Osteoblast (primary cell): ENCODE results near the gene COL20A1. TPM values are rescaled to one million over a fixed set of nuclear protein-coding genes. Genes with fewer than 3 reads are reported as not detected.
"Not testable (repeated sequence)": the region's sequence is repeated elsewhere in the genome, so short reads cannot be mapped to it uniquely, and the experiment has no call there.

Experiments used
- DNase-seq: peaks from one replicate; pipeline ENCODE4 v3.0.0; 2011; ENCODE audit warnings: low spot score, mixed read lengths; ENCODE audit not compliant: insufficient read length; ENCODE audit errors: missing footprints
- H2AFZ ChIP-seq: 2 replicates; pipeline ENCODE4 v1.6.0; 2011; ENCODE audit warnings: mild to moderate bottlenecking, low read length
- H3K27ac ChIP-seq: 2 replicates; pipeline ENCODE4 v1.5.1; 2011; ENCODE audit warnings: mild to moderate bottlenecking, low read depth, low read length, moderate library complexity
- H3K27me3 ChIP-seq: 2 replicates; pipeline ENCODE4 v1.6.0; 2012; ENCODE audit warnings: mild to moderate bottlenecking, control low read depth, inconsistent platforms, low read length, moderate library complexity; ENCODE audit not compliant: insufficient read depth
- H3K36me3 ChIP-seq: 2 replicates; pipeline ENCODE4 v1.5.1; 2011; ENCODE audit warnings: mild to moderate bottlenecking, low read length, control low read depth, moderate library complexity; ENCODE audit not compliant: insufficient read depth
- H3K4me1 ChIP-seq: 2 replicates; pipeline ENCODE4 v1.5.1; 2011; ENCODE audit warnings: mild to moderate bottlenecking, low read length, control low read depth, moderate library complexity; ENCODE audit not compliant: insufficient read depth
- H3K4me2 ChIP-seq: 2 replicates; pipeline ENCODE4 v1.6.0; 2011; ENCODE audit warnings: mild to moderate bottlenecking, low read length; ENCODE audit not compliant: insufficient read depth
- H3K4me3 ChIP-seq: fragments of 200-600 bp; sonication (generic); 3 replicates; pipeline ENCODE4 v1.5.1; 2012; ENCODE audit warnings: mild to moderate bottlenecking, low read length, inconsistent platforms; ENCODE audit not compliant: insufficient read depth
- H3K79me2 ChIP-seq: 2 replicates; pipeline ENCODE4 v1.6.0; 2012; ENCODE audit warnings: mild to moderate bottlenecking, low read length, control low read depth, inconsistent platforms; ENCODE audit not compliant: insufficient read depth
- H3K9me3 ChIP-seq: 2 replicates; pipeline ENCODE4 v1.5.1; 2011; ENCODE audit warnings: low read depth, low read length, control low read depth
- H4K20me1 ChIP-seq: 2 replicates; pipeline ENCODE4 v1.6.0; 2012; ENCODE audit warnings: mild to moderate bottlenecking, low read length, control low read depth; ENCODE audit not compliant: insufficient read depth
- total RNA-seq: library from RNA; depleted of rRNA; stranded (reverse); fragments of >200 nt; gene quantifications from 2 replicates; pipeline ENCODE4 v1.2.3, GENCODE V29; 2012
- TF ChIP-seq, protein P1 (sequence below): IDR thresholded peaks from 2 replicates; pipeline ENCODE4 v1.5.1; 2011; ENCODE audit warnings: mild to moderate bottlenecking, low read depth, low read length, moderate library complexity; ENCODE audit errors: extremely low read depth

COL20A1 gene
- total RNA-seq, 1 donor: not detected

DNA sequence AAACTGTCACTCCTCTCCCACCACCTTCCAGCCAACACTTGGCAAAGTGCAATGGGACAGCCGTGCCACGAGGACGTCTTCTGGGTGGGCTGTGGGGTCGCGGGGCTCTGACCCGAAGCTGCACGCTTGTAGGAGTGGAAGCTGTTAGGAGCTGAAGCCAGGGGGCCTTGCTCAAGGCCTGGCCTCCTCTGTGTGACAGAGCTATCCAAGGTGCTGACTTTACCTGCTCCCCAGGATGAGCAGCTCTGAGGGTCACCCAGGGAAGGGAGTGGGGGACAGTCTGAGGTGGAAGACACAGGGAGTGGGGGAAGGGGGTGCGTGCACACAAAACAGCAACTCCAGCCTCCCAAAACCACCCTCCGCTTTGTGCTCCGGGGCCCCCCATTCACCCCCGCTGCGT is 85.6 kb downstream of the COL20A1 start:
- TF ChIP-seq, protein P1, sequence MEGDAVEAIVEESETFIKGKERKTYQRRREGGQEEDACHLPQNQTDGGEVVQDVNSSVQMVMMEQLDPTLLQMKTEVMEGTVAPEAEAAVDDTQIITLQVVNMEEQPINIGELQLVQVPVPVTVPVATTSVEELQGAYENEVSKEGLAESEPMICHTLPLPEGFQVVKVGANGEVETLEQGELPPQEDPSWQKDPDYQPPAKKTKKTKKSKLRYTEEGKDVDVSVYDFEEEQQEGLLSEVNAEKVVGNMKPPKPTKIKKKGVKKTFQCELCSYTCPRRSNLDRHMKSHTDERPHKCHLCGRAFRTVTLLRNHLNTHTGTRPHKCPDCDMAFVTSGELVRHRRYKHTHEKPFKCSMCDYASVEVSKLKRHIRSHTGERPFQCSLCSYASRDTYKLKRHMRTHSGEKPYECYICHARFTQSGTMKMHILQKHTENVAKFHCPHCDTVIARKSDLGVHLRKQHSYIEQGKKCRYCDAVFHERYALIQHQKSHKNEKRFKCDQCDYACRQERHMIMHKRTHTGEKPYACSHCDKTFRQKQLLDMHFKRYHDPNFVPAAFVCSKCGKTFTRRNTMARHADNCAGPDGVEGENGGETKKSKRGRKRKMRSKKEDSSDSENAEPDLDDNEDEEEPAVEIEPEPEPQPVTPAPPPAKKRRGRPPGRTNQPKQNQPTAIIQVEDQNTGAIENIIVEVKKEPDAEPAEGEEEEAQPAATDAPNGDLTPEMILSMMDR: no peak
- Histone ChIP-seq H3K9me3 (no peaks in the 10 kb centered on the region), H3K4me2 (no peak overlapping the region), H3K4me3 (no peak overlapping the region), H3K27me3 (peaks cover 4% of the 10 kb centered on the region), H3K36me3 (no peaks in the 10 kb centered on the region), H4K20me1 (peaks cover 5% of the 10 kb centered on the region), H3K79me2 (no peaks in the 10 kb centered on the region), H2AFZ (no peak overlapping the region), H3K4me1 (no peaks in the 10 kb centered on the region), H3K27ac (no peak overlapping the region)
- DNase-seq: no peak

DNA sequence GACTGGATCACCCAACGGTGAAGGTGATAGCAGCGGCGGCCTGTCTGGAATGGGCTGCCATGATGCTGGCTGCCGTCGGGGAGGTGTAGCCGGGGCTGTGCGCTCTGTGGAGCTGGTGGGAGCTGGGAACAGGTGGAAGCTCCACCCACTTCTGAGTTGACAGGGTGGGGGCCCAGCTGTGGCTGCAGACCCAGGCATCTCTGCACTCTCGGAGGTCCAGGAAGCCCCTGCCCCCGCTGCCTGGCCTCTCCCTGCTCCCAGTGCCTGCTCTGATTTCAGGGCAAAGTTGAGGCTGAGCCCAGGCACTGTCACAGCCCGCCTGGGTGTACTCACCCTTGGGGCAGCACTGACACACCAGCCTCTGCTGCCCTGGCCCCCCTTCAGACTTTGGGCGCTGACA is 86.3 kb downstream of the COL20A1 start:
- DNase-seq: no peak
- H2AFZ ChIP-seq: no peak overlapping the region
- no peaks in the 10 kb centered on the region for H3K9me3 ChIP-seq
- TF ChIP-seq, protein P1: no peak
- no peak overlapping the region for H3K4me2 ChIP-seq
- H3K79me2 ChIP-seq: no peaks in the 10 kb centered on the region
- no peaks in the 10 kb centered on the region for H3K36me3 ChIP-seq
- H3K27ac ChIP-seq: no peak overlapping the region
- H3K27me3 ChIP-seq: peaks cover 4% of the 10 kb centered on the region
- no peaks in the 10 kb centered on the region for H3K4me1 ChIP-seq
- H3K4me3 ChIP-seq: no peak overlapping the region
- H4K20me1 ChIP-seq: peaks cover 5% of the 10 kb centered on the region

DNA sequence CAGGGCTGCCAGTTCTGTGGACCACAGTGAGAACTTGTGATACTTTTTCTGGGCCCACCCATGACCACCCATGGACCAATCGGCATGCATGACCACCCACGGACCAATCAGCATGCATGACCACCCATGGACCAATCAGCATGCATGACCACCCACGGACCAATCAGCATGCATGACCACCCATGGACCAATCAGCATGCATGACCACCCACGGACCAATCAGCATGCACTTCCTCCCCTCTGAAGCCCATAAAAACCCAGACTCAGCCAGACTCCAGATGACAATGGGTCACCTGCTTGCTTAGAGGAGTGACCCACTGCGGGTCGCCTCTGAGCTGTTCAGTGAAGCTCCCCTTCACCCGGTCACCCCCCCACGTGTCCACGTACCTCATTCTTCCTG is 86.9 kb downstream of the COL20A1 start:
- H3K27me3 ChIP-seq, H3K4me3 ChIP-seq, H3K36me3 ChIP-seq, H3K4me1 ChIP-seq, H3K4me2 ChIP-seq, H4K20me1 ChIP-seq, DNase-seq, H3K79me2 ChIP-seq, H3K27ac ChIP-seq, H3K9me3 ChIP-seq, H2AFZ ChIP-seq: not testable (repeated sequence)

DNA sequence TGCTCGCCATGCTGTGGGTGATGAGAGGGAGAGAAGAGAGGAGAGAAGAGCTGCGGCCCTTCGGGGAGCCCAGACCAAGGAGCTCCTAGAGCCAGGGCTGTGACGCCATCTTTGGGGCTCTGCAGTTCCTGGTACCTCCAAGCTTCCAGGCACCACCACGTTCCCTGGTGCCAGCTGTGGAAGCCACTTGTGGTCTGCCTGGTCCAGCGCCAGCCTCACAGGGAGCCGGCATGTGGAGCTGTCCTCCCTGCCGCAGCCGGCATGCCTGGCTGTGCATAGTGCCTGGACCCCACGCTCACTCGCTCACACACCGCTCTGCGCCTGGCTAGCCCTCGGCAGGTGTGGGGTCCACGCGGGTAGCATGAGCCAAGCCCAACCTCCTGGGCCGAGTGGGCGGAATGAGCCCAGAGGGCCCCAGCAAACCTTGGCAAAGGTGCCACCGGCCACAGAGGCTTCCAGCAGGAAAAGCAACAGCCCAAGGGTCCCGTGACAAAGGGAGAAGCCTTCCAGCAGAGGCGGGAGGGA is 87.4 kb downstream of the COL20A1 start:
- H3K27ac ChIP-seq: no peak overlapping the region
- no peaks in the 10 kb centered on the region for H3K36me3 ChIP-seq
- H3K79me2 ChIP-seq: no peaks in the 10 kb centered on the region
- H3K4me1 ChIP-seq: no peaks in the 10 kb centered on the region
- peaks cover 5% of the 10 kb centered on the region for H4K20me1 ChIP-seq
- H2AFZ ChIP-seq: no peak overlapping the region
- no peaks in the 10 kb centered on the region for H3K9me3 ChIP-seq
- no peak overlapping the region for H3K4me3 ChIP-seq
- TF ChIP-seq, protein P1: no peak
- no peak overlapping the region for H3K4me2 ChIP-seq
- peaks cover 4% of the 10 kb centered on the region for H3K27me3 ChIP-seq
- no peak for DNase-seq
